DND-41 (cell line): Measurements from ENCODE around the gene NCF2.

Experiments used
- CTCF ChIP-seq: IDR thresholded peaks from 2 replicates; pipeline ENCODE4 v1.5.1; 2012; ENCODE audit warnings: borderline replicate concordance, low read length, moderate library complexity, mild to moderate bottlenecking; ENCODE audit not compliant: poor library complexity, severe bottlenecking; ENCODE audit errors: extremely low read depth
- EZH2 ChIP-seq: IDR thresholded peaks from 3 replicates; pipeline ENCODE4 v1.6.1; 2012; ENCODE audit warnings: borderline replicate concordance, low read depth, mild to moderate bottlenecking, moderate library complexity, low read length, inconsistent platforms; ENCODE audit not compliant: severe bottlenecking

- TF ChIP-seq CTCF (no peak), EZH2 (no peak)
Measured at GRCh38 chr1:183620311-183620710, 30.1 kb upstream of the NCF2 start.
